KMS-11 (cell line): ENCODE data around the gene ADD3.

ENCODE experiments used
- H2AFZ ChIP-seq: fragments of 200-600 bp; sonication (generic); 2 replicates; pipeline ENCODE4 v1.6.1; 2016; ENCODE audit warnings: antibody characterized with exemption, mixed run types, low read depth
- H3K27ac ChIP-seq: fragments of 200-600 bp; sonication (generic); 2 replicates; pipeline ENCODE4 v1.6.1; 2016; ENCODE audit warnings: mild to moderate bottlenecking, mixed run types
- H3K27me3 ChIP-seq: fragments of 200-600 bp; sonication (generic); 2 replicates; pipeline ENCODE4 v1.6.1; 2017; ENCODE audit warnings: mild to moderate bottlenecking, low read depth, mixed run types, moderate library complexity; ENCODE audit not compliant: insufficient read depth
- H3K36me3 ChIP-seq: fragments of 200-600 bp; sonication (generic); 2 replicates; pipeline ENCODE4 v1.6.1; 2017; ENCODE audit warnings: mild to moderate bottlenecking, mixed run types; ENCODE audit not compliant: insufficient read depth
- H3K4me1 ChIP-seq: fragments of 200-600 bp; sonication (generic); 2 replicates; pipeline ENCODE4 v1.6.1; 2016; ENCODE audit warnings: mild to moderate bottlenecking, low read depth, mixed run types; ENCODE audit not compliant: poor library complexity, severe bottlenecking
- H3K4me2 ChIP-seq: fragments of 200-600 bp; sonication (generic); 2 replicates; pipeline ENCODE4 v1.7.0; 2016; ENCODE audit warnings: mild to moderate bottlenecking, mixed run types
- H3K4me3 ChIP-seq: fragments of 200-600 bp; sonication (generic); IDR thresholded peaks from 2 replicates; pipeline ENCODE4 v1.6.1; 2017; ENCODE audit warnings: low read depth, low read length, mixed read lengths; ENCODE audit not compliant: insufficient read depth
- H3K79me2 ChIP-seq: fragments of 200-600 bp; sonication (generic); 2 replicates; pipeline ENCODE4 v1.6.1; 2016; ENCODE audit warnings: low read depth, mixed run types; ENCODE audit not compliant: insufficient read depth
- H3K9ac ChIP-seq: fragments of 200-600 bp; sonication (generic); 2 replicates; pipeline ENCODE4 v1.6.1; 2016; ENCODE audit warnings: mild to moderate bottlenecking, mixed run types
- H4K20me1 ChIP-seq: fragments of 200-600 bp; sonication (generic); 2 replicates; pipeline ENCODE4 v1.6.1; 2016; ENCODE audit warnings: mild to moderate bottlenecking, mixed run types; ENCODE audit not compliant: insufficient read depth
- TF ChIP-seq, protein P1 (sequence below): fragments of 200-600 bp; sonication (generic); conservative IDR thresholded peaks from 2 replicates; pipeline ENCODE4 v1.6.1; 2017; ENCODE audit warnings: low read depth, mild to moderate bottlenecking, antibody characterized with exemption, low read length, moderate library complexity, mixed read lengths

Gene ADD3

DNA sequence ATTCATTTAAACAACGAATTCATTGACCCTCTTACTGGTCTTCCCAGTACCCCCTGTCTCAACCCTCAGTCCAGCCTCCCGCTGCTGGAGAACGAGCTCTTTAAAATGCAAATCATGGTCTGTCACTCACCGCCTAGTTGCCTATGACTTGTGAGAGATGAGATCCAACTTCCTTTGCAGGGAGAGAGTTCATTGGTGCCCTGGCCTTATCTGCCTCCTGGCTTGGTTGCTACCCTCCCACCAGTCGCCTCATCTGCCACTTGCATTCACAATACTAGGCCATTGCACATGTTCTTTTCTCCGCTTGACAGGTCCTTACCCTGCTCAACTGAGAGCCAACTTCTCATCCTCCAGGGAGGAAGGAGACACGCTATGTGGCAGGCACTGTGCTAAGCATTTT is 145.6 kb downstream of the ADD3 start:
- Histone ChIP-seq H3K79me2 (no peaks in the 10 kb centered on the region), H2AFZ (no peak overlapping the region), H4K20me1 (no peaks in the 10 kb centered on the region), H3K4me3 (no peak overlapping the region), H3K27ac (no peak overlapping the region), H3K4me1 (no peaks in the 10 kb centered on the region), H3K9ac (no peak overlapping the region), H3K36me3 (no peaks in the 10 kb centered on the region), H3K4me2 (no peak overlapping the region), H3K27me3 (no peaks in the 10 kb centered on the region)
- TF ChIP-seq, protein P1, sequence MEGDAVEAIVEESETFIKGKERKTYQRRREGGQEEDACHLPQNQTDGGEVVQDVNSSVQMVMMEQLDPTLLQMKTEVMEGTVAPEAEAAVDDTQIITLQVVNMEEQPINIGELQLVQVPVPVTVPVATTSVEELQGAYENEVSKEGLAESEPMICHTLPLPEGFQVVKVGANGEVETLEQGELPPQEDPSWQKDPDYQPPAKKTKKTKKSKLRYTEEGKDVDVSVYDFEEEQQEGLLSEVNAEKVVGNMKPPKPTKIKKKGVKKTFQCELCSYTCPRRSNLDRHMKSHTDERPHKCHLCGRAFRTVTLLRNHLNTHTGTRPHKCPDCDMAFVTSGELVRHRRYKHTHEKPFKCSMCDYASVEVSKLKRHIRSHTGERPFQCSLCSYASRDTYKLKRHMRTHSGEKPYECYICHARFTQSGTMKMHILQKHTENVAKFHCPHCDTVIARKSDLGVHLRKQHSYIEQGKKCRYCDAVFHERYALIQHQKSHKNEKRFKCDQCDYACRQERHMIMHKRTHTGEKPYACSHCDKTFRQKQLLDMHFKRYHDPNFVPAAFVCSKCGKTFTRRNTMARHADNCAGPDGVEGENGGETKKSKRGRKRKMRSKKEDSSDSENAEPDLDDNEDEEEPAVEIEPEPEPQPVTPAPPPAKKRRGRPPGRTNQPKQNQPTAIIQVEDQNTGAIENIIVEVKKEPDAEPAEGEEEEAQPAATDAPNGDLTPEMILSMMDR = no peak

DNA sequence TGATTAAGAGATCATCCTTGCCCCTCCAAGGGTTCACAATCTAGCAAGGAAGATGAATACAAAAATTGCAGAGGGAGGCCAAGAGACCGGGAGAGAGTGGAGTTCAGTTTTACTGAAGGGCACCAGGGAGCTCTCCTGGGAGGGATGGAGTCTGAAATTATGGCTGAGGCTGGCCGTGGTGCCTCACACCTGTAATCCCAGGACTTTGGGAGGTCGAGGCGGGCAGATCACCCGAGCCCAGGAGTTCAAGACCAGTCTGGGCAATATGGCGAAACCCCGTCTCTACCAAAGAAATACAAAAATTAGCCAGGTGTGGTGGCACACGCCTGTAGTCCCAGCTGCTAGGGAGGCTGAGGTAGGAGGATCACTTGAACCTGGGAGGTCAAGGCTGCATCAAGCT is 148.3 kb downstream of the ADD3 start:
- no peak overlapping the region for H2AFZ ChIP-seq
- TF ChIP-seq, protein P1 = no peak
- H4K20me1 ChIP-seq = no peaks in the 10 kb centered on the region
- H3K36me3 ChIP-seq = no peaks in the 10 kb centered on the region
- no peak overlapping the region for H3K4me2 ChIP-seq
- H3K4me3 ChIP-seq = no peak overlapping the region
- no peaks in the 10 kb centered on the region for H3K79me2 ChIP-seq
- H3K27me3 ChIP-seq = no peaks in the 10 kb centered on the region
- H3K27ac ChIP-seq = no peak overlapping the region
- no peak overlapping the region for H3K9ac ChIP-seq
- H3K4me1 ChIP-seq = no peaks in the 10 kb centered on the region

DNA sequence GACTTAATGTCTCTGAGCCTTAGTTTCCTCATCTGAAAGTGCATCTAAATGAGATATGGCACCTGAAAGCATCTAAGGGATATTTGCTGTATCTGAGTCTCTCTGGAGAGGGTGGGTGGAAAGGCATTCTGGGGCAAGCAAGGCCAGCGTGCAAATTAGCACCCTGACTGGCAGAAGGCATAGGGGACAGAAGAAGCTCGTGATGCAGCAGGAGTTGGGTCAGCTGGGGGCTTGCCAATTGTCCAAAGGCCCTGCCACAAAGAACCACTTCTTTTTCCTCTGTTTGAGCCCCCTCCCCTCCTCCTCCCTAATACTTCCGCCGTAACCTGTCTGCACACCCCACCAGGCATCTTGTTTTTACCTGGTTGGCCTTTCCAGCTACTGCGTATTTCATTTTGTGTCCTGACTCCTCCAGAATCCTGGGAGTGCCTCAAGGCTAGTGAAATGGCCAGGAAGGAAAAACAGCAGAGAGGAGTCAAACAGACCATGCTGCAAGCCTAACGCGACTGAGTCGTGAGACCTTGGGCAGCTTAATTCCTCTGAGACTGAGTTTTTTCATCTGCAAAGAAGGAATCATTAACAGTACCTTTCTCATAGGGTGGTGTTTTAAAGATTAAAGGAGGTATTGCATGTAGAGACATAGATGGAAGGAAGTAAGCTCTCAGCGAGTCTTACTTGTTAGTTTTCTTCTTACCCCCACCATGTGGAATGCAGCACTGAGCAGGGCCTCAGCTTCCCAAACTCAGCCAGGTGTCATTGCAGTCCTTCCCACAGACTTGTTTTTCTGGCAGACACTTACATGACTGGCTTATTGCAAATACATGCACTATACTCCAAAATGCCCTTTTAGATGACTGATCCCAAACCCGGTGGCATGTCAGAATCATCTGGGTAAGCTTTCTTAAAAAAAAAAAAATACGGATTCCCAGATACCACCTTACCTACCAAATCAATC is 150.5 kb downstream of the ADD3 start:
- TF ChIP-seq, protein P1 = no peak
- Histone ChIP-seq H3K9ac (no peak overlapping the region), H3K4me1 (no peaks in the 10 kb centered on the region), H3K79me2 (no peaks in the 10 kb centered on the region), H3K4me3 (no peak overlapping the region), H4K20me1 (no peaks in the 10 kb centered on the region), H3K36me3 (no peaks in the 10 kb centered on the region), H2AFZ (no peak overlapping the region), H3K27ac (no peak overlapping the region), H3K27me3 (no peaks in the 10 kb centered on the region), H3K4me2 (no peak overlapping the region)

DNA sequence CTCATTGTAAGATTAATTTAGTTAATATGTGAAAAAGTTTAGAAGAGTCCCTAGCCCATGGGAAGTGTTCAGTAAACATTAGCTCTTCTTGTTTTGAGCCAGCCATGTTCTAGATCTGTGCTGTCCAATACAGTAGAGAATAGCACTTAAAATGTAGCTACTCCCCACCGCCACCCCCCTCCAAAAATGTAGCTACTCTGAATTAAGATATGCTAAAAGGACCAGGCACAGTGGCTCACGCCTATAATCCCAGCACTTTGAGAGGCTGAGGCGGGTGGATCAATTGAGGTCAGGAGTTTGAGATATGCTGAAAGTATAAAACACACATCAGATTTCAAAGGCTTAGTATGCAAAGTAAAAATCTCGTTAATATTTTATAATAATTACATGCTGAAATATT is 152.3 kb downstream of the ADD3 start:
- H3K79me2 ChIP-seq = no peaks in the 10 kb centered on the region
- no peaks in the 10 kb centered on the region for H3K27me3 ChIP-seq
- no peaks in the 10 kb centered on the region for H3K36me3 ChIP-seq
- no peak overlapping the region for H2AFZ ChIP-seq
- no peaks in the 10 kb centered on the region for H4K20me1 ChIP-seq
- H3K4me3 ChIP-seq = no peak overlapping the region
- no peak overlapping the region for H3K4me2 ChIP-seq
- no peaks in the 10 kb centered on the region for H3K4me1 ChIP-seq
- H3K9ac ChIP-seq = no peak overlapping the region
- no peak overlapping the region for H3K27ac ChIP-seq
- TF ChIP-seq, protein P1 = no peak
